ENCODE data around the gene PTPRO. TPM values are rescaled to one million over a fixed set of nuclear protein-coding genes. Genes with fewer than 3 reads are reported as not detected.

The PTPRO gene
- total RNA-seq, 1 experiment from 2014 or later = 0.52 TPM

GRCh38 chr12:15581006-15581405 is 258.7 kb downstream of the PTPRO start:
- peaks cover 5% of the 10 kb centered on the region for H3K9me3 ChIP-seq (ENCODE audit: control insufficient read depth, low read depth, low read length)
- no peaks in the 10 kb centered on the region for H3K4me1 ChIP-seq (ENCODE audit: insufficient read depth, low read length)
- no peaks in the 10 kb centered on the region for H3K23me2 ChIP-seq (ENCODE audit: insufficient read length, low read depth, low read length, poor library complexity, severe bottlenecking)
- no peak overlapping the region for H3K18ac ChIP-seq (ENCODE audit: insufficient read length, low read depth, low read length)
- H3K9ac ChIP-seq (ENCODE audit: extremely low read depth, insufficient read length, low read length) = no peak overlapping the region
- no peak overlapping the region for H4K8ac ChIP-seq (replicated peaks; ENCODE audit: insufficient read length, low read depth, low read length)
- H2BK120ac ChIP-seq (ENCODE audit: low read depth, low read length, poor library complexity, severe bottlenecking) = no peak overlapping the region
- no peak overlapping the region for H3K23ac ChIP-seq (ENCODE audit: insufficient read length, low read depth, low read length)
- H4K91ac ChIP-seq (ENCODE audit: insufficient read length, low read depth, low read length) = no peak overlapping the region
- H2BK15ac ChIP-seq (ENCODE audit: low read depth, low read length) = no peak overlapping the region
- H3K4me2 ChIP-seq (ENCODE audit: insufficient read depth, insufficient read length, low read length) = no peak overlapping the region
- no peak overlapping the region for H2BK12ac ChIP-seq (ENCODE audit: insufficient read length, low read depth, low read length)
- H4K20me1 ChIP-seq (ENCODE audit: control insufficient read depth, insufficient read depth, insufficient read length) = no peaks in the 10 kb centered on the region
- H3K79me1 ChIP-seq (ENCODE audit: insufficient read depth, low read depth, low read length, poor library complexity, severe bottlenecking) = no peaks in the 10 kb centered on the region
- Mint-ChIP-seq H3K4me1 (peaks cover 4 to 7% of the 10 kb centered on the region in 2 experiments; a peak in 3 of 4 replicates), H3K9me3 (peaks cover 5 to 10% of the 10 kb centered on the region in 2 experiments), H3K4me3 (no peak overlapping the region), H3K27ac (no peak overlapping the region), H3K27me3 (ENCODE audit: low read depth) (no peaks in the 10 kb centered on the region; the same call in 1 of the 2 replicates), H3K36me3 (ENCODE audit: insufficient read depth in 1 of 3, low read depth in 3 of 3) (peaks cover 3 to 14% (median 9%) of the 10 kb centered on the region in 3 experiments; a peak in 5 of 7 replicates)
- H3K4ac ChIP-seq (ENCODE audit: low read depth, low read length) = no peak overlapping the region
- no peak overlapping the region for H3T11ph ChIP-seq (ENCODE audit: low read length)
- H4K5ac ChIP-seq (ENCODE audit: insufficient read length, low read depth, low read length) = no peak overlapping the region
- no peak overlapping the region for H3K14ac ChIP-seq (ENCODE audit: insufficient read depth, low read length)
- no peak overlapping the region for H2AK5ac ChIP-seq (ENCODE audit: insufficient read length, low read length)
- H2BK5ac ChIP-seq (ENCODE audit: insufficient read length, low read length) = no peak overlapping the region
- H3K79me2 ChIP-seq (ENCODE audit: insufficient read depth, low read length) = no peaks in the 10 kb centered on the region
- H3K27me3 ChIP-seq (ENCODE audit: insufficient read depth, low read length) = no peaks in the 10 kb centered on the region
- TF ChIP-seq CTCF (conservative IDR thresholded peaks at IDR 0.05) = no peak
- no CpG with 5 or more reads among the region's 6 CpGs for WGBS (ENCODE audit: extremely low coverage, insufficient read length, low lambda C conversion rate)
- no peak for DNase-seq
- H3K56ac ChIP-seq (ENCODE audit: insufficient read length, low read depth, low read length) = no peak overlapping the region
- H2BK20ac ChIP-seq (ENCODE audit: low read depth, low read length, poor library complexity, severe bottlenecking) = no peak overlapping the region
- H2AFZ ChIP-seq (ENCODE audit: low read length) = no peak overlapping the region
- no peak overlapping the region for H3K27ac ChIP-seq (ENCODE audit: insufficient read length, low read depth, low read length)

All from H9 (cell line).